ENCODE results near the gene PKM. TPM values are rescaled to one million over a fixed set of nuclear protein-coding genes. Genes with fewer than 3 reads are reported as not detected.

Gene PKM
- total RNA-seq, 3 donors from 2014 or later = 2,397 to 2,519 (median 2,398) TPM

DNA sequence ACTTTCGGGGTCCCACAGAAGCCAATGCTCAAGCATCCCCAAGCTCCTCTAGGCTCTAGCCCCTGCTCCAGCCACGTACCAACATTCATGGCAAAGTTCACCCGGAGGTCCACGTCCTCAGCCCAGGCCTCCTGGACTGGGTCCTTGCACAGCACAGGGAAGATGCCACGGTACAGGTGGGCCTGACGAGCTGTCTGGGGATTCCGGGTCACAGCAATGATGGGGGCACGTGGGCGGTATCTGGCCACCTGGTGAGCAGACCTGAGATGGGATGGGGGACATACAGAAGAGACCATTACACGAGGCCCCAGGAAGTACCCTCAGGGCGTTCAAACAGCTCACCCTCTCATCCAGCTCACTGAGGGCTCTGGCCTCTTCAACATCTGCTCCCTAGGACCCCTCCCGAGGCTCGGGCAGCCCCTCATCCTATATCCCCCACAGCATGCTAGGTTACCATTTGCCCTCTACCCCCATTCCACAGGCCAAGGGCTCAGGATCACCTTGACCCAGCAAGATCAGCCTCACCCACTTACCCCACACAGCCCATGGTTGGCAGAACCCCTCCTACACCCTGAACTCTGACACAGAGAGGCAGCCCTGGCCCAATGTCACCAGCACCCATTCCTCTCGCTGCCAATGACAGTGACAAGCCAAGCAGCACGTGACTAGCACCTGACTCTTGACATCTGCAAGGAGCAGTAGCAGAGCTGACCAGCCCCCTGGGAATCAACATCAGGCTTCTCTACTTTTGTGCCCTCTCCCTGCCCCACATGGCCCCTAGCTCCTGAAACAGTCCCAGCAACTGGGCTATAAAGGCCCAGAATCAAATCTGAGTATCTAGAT, 30.4 kb downstream of the PKM start:
- Mint-ChIP-seq H3K4me1 (ENCODE audit: low read depth) (peaks cover 7% of the 10 kb centered on the region), H3K4me3 (no peak overlapping the region), H3K27me3 (ENCODE audit: low read depth) (peaks cover 14% of the 10 kb centered on the region), H3K36me3 (ENCODE audit: insufficient read depth) (peaks cover 55% of the 10 kb centered on the region), H3K9me3 (no peaks in the 10 kb centered on the region)
- DNase-seq = no peak
- no peak for ATAC-seq

GRCh38 chr15:72199721-72200212, 31.2 kb downstream of the PKM start:
- DNase-seq = peak; percentile 71
- Mint-ChIP-seq H3K4me1 (ENCODE audit: low read depth) (peaks cover 7% of the 10 kb centered on the region), H3K9me3 (no peaks in the 10 kb centered on the region), H3K36me3 (ENCODE audit: insufficient read depth) (peaks cover 47% of the 10 kb centered on the region), H3K4me3 (no peak overlapping the region), H3K27me3 (ENCODE audit: low read depth) (peaks cover 17% of the 10 kb centered on the region)
- ATAC-seq = peak; percentile 58 to 59

DNA sequence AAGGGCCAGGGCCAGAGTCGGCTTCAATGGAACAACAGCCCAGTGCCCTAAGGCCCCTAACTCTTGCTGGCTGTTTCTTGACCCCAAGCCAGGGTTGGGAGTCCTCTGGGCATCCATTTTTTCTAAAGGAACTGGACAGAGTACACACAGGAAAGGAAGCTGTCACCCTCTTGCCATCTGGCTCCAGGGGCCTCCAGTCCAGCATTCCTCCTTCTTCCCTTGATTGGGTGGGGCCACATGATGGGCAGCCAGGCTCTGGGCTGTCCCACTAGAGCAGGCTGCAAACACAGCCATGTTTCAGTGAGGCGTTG, 31.8 kb downstream of the PKM start:
- ATAC-seq (no peak), DNase-seq (no peak)
- H3K4me1 Mint-ChIP-seq (ENCODE audit: low read depth) = peaks cover 6% of the 10 kb centered on the region
- H3K4me3 Mint-ChIP-seq = no peak overlapping the region
- H3K9me3 Mint-ChIP-seq = no peaks in the 10 kb centered on the region
- H3K36me3 Mint-ChIP-seq (ENCODE audit: insufficient read depth) = peaks cover 41% of the 10 kb centered on the region
- peaks cover 17% of the 10 kb centered on the region for H3K27me3 Mint-ChIP-seq (ENCODE audit: low read depth)

DNA sequence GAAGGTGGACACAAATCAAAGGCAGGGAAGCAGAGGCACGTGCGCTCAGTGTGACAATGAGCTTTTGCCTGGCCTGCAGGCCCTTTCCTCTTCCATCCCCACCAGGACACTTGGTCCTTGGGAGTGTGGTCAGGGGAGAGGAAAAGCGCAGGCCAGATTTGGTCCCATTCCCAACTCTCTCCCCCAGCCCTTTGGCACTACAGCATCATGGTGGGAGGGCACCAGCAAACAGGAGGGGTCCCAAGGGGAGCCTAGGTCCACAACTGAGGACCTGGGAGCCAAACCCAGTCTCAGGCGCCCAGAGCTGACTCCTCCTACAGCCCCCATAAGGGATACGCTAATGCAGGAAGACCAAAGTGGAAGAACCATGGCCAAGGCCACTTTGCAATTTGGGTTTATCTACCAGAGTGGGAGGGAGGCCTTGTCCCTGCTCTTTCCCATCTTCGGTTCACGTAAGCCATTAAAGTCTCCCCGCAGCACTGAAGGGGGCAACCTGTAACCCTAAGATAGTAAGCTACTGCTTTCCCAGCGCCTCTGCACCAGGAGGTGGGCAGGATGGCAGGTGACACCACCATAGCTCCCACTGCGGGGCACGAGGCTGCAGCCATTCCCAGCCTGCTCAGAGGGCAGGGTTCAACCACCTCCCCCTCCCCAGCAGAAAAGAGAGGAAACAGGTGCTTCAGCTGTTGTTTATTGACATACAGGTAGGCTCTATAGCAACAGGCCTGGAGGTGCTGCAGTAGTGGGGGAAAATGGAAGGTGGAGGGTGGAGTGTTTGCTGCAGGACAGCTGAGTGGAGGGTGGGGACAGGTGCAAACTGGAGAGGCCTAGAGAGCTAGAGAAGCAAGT, 32.4 kb downstream of the PKM start:
- no peak for DNase-seq
- ATAC-seq = no peak
- H3K27me3 Mint-ChIP-seq (ENCODE audit: low read depth) = peaks cover 20% of the 10 kb centered on the region
- H3K4me1 Mint-ChIP-seq (ENCODE audit: low read depth) = peaks cover 6% of the 10 kb centered on the region
- peak overlapping the region; percentile 64 for H3K4me3 Mint-ChIP-seq
- H3K9me3 Mint-ChIP-seq = no peaks in the 10 kb centered on the region
- peaks cover 40% of the 10 kb centered on the region for H3K36me3 Mint-ChIP-seq (ENCODE audit: insufficient read depth)

DNA sequence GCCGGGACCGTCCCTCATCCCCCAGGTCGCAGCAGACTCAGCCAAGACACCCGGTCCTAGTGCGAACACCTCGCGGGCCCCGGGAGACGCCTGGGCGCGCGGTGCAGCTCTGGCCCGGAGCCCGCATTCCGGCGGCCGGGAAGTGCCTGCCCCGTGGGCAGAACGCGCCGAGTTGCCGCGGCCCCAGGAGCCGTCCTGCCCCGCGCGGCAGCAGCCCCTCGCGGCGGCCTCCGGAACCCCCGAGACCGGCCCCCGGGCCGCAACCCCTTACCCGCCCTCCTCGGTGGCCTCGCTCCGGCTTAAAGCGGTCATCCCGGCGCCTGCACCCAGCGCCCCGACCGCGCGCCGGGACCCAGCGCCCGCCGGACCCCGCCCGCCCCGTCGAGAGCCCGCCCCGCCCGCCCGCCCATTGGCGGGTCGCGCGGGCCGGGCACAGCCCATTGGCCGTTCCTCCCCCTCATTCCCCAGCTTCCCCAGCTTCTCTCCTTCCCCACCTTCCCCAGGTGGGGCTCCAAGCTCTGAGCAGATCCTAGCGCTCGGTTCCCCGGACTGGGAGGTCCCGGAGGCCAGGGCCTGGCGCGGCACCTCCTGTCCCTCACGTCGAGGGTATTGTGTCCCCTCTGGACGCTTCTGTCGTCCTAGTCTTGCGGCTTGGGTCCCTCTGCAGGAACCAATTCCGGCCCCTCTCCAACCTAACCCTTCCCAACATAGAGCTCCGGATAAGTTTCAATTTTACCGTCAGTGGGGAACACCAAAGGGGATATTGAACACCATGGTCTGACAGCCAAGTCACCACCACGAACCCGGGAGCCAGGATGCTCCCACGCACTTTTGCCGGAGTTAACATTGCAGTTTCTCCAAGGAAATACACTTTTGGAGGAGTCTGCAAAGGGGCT, 33.3 kb downstream of the PKM start, which contains the start of gene GRAMD2A:
Gene GRAMD2A (minus strand): TSS at position 328 of the 896 bp plus-strand sequence.
- Mint-ChIP-seq H3K36me3 (ENCODE audit: insufficient read depth) (peaks cover 33% of the 10 kb centered on the region), H3K9me3 (no peaks in the 10 kb centered on the region), H3K27me3 (ENCODE audit: low read depth) (peaks cover 21% of the 10 kb centered on the region), H3K4me3 (peak within 1 kb of the TSS; percentile 64), H3K4me1 (ENCODE audit: low read depth) (peaks cover 6% of the 10 kb centered on the region)
- ATAC-seq = peak; percentile 69 to 74
- DNase-seq = peak; percentile 21

- Mint-ChIP-seq H3K36me3 (ENCODE audit: insufficient read depth) (peaks cover 27% of the 10 kb centered on the region), H3K4me3 (peak overlapping the region; percentile 54), H3K27me3 (ENCODE audit: low read depth) (peaks cover 25% of the 10 kb centered on the region), H3K9me3 (no peaks in the 10 kb centered on the region), H3K4me1 (ENCODE audit: low read depth) (peaks cover 6% of the 10 kb centered on the region)
- no peak for DNase-seq
- peak; percentile 19 to 21 for ATAC-seq
These were observed 33.9 kb downstream of the PKM start for GRCh38 chr15:72197041-72197459.

DNA sequence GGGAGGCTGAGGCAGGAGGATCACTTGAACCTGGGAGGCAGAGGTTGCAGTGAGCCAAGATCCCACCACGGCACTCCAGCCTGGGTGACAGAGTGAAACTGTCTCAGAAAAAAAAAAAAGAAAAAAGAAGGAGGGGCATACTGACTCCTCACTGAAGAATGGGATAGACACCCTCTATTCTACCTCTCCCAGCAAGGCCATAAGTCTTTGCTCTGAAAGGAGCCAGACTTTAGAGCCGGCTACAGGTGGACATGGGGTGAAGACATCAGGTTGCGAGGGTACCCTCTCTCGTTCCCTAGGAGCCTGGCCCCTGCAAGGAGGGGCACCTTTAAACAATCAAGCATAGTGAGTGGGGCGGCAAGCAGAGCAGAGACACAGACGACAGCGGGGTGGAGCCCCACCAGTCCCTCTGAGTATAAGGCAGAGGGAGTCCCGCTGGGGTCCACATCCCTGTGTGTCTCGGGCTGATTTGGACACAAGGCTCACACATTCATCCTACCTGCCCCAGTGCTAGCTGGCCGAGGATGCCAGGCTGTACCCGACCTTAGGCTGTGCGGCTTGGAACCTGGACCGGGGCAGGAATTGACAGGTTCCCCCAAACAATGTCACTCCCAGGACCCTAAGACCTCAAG, 34.5 kb downstream of the PKM start:
- Mint-ChIP-seq H3K27me3 (ENCODE audit: low read depth) (peaks cover 25% of the 10 kb centered on the region), H3K4me1 (ENCODE audit: low read depth) (peaks cover 6% of the 10 kb centered on the region), H3K9me3 (no peaks in the 10 kb centered on the region), H3K4me3 (peak overlapping the region; percentile 8), H3K36me3 (ENCODE audit: insufficient read depth) (peaks cover 27% of the 10 kb centered on the region)
- ATAC-seq (no peak), DNase-seq (no peak)

DNA sequence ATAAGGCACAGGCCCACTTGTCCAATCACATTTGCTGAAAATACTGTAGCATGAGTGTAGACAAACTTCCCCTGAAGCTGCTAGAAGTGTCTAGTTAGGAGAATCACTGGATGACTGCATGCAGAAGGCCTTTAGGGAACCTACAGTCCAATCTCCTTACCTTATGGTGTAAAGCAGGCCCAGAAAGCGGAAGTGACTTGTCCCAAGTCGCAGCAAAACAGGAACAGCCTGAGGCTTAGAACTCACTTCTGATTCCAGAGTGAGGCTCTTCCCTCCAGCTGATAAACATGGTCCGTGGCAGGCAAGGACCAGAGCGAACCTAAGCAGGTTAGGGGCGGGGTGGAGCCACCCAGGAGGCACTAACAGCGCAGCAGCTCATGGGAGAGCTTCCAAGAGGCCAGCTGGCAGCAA, 35.9 kb downstream of the PKM start:
- ATAC-seq = no peak
- peaks cover 15% of the 10 kb centered on the region for H3K36me3 Mint-ChIP-seq (ENCODE audit: insufficient read depth)

DNA sequence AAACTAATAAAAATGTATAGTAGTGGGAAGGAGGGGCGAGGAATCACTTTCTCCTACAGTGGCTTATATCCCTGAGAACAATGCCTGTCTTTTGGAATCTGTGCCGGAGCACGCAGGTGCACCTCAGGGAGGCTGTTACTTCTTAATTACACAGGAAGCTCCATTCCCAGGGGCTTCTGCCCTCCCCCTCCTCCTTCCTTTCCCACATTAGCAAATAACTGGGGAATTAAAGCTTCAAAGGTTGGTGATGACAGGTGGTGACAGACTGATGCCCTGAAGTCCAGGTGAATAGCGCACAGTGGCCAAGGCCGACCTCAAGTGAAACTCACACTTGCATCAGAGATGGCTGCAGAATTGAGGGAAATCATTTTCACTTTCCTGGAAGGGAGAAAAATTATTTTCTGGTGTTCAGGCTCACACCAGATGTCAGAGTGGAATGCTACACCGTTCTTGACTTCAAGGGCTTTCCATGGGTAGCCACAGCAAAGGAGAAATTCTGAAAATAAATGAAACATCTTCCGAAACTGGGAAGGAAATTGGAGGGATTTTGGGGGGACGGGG, 37.1 kb downstream of the PKM start:
- Mint-ChIP-seq H3K9me3 (no peaks in the 10 kb centered on the region), H3K27me3 (ENCODE audit: low read depth) (peaks cover 30% of the 10 kb centered on the region), H3K4me3 (no peak overlapping the region), H3K36me3 (ENCODE audit: insufficient read depth) (peaks cover 6% of the 10 kb centered on the region), H3K4me1 (ENCODE audit: low read depth) (peaks cover 4% of the 10 kb centered on the region)
- ATAC-seq (no peak), DNase-seq (no peak)

More for the DNA sequence above, 35.9 kb downstream of the PKM start:
- DNase-seq = no peak
- H3K4me1 Mint-ChIP-seq (ENCODE audit: low read depth) = peaks cover 6% of the 10 kb centered on the region
- H3K9me3 Mint-ChIP-seq = no peaks in the 10 kb centered on the region
- peaks cover 30% of the 10 kb centered on the region for H3K27me3 Mint-ChIP-seq (ENCODE audit: low read depth)
- H3K4me3 Mint-ChIP-seq = no peak overlapping the region

GRCh38 chr15:72192416-72192815, 38.6 kb downstream of the PKM start:
- Mint-ChIP-seq H3K36me3 (ENCODE audit: insufficient read depth) (no peaks in the 10 kb centered on the region), H3K27me3 (ENCODE audit: low read depth) (peaks cover 25% of the 10 kb centered on the region), H3K9me3 (no peaks in the 10 kb centered on the region), H3K4me1 (ENCODE audit: low read depth) (no peaks in the 10 kb centered on the region), H3K4me3 (no peak overlapping the region)
- DNase-seq (no peak), ATAC-seq (no peak)

DNA sequence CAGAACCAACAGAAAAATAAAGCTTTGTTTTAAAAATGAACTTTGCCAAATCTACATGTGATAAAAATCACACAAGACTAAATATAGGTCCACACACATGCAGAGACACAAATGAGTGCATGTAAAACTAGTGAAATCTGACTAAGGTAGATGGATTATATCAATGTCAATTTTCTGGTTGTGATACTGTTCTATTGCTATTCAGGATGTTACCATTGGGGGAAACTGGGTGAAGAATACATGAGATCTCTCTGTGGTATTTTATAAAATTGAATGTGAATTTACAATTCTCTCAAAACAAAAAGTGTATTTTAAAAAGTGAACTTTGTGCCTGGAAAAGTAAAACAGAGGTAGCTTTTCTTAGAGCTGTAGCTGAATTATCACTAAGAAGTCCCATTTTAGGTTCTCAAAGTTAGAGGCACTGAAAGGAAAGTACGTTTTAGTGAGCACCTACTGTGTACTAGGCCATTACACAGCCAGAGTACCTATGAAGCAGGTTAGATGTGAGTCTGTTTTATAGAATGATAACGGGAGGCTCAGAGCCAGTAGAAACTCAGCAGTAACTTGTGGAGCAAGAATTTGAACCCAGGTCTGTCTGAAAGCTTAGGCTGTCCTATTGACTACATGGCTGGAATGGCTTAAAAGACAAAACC, 41.6 kb downstream of the PKM start:
- Mint-ChIP-seq H3K4me3 (no peak overlapping the region), H3K36me3 (ENCODE audit: insufficient read depth) (no peaks in the 10 kb centered on the region), H3K9me3 (no peaks in the 10 kb centered on the region), H3K27me3 (ENCODE audit: low read depth) (peaks cover 25% of the 10 kb centered on the region), H3K4me1 (ENCODE audit: low read depth) (no peaks in the 10 kb centered on the region)
- DNase-seq (no peak), ATAC-seq (no peak)

- no peaks in the 10 kb centered on the region for H3K9me3 Mint-ChIP-seq
- no peak overlapping the region for H3K4me3 Mint-ChIP-seq
- DNase-seq = no peak
- peaks cover 39% of the 10 kb centered on the region for H3K27me3 Mint-ChIP-seq (ENCODE audit: low read depth)
- H3K36me3 Mint-ChIP-seq (ENCODE audit: insufficient read depth) = no peaks in the 10 kb centered on the region
- no peaks in the 10 kb centered on the region for H3K4me1 Mint-ChIP-seq (ENCODE audit: low read depth)
- peak in 1 of 2 donors; percentile 18 for ATAC-seq
These were observed 46.7 kb downstream of the PKM start for GRCh38 chr15:72184165-72184811.

Data from activated T-cell treated with anti-CD3 and anti-CD28 coated beads, Interleukin-2, amount 50 U/mL, for 4 hours (primary cell).